DOHH2 (cell line): ENCODE results near the gene APOBEC2.

Experiments used
- H3F3A ChIP-seq: fragments of 200-600 bp; sonication (generic), shearing (Covaris generic); 2 replicates; pipeline ENCODE4 v1.6.0; 2016; ENCODE audit warnings: antibody characterized with exemption, mild to moderate bottlenecking; ENCODE audit not compliant: control insufficient read depth, insufficient read depth
- H3K27ac ChIP-seq: fragments of 200-600 bp; sonication (generic); 2 replicates; pipeline ENCODE4 v1.5.1; 2014; ENCODE audit warnings: low read depth, mild to moderate bottlenecking, low read length, moderate library complexity
- H3K27me3 ChIP-seq: fragments of 200-600 bp; sonication (generic); 2 replicates; pipeline ENCODE4 v1.6.1; 2014; ENCODE audit warnings: mild to moderate bottlenecking, low read length, mixed read lengths; ENCODE audit not compliant: control insufficient read depth
- H3K36me3 ChIP-seq: fragments of 200-600 bp; sonication (generic); 2 replicates; pipeline ENCODE4 v1.6.1; 2014; ENCODE audit warnings: mild to moderate bottlenecking, low read length, moderate library complexity, mixed read lengths; ENCODE audit not compliant: control insufficient read depth
- H3K4me1 ChIP-seq: fragments of 200-600 bp; sonication (generic); 2 replicates; pipeline ENCODE4 v1.6.1; 2014; ENCODE audit warnings: mild to moderate bottlenecking, low read length, mixed read lengths; ENCODE audit not compliant: control insufficient read depth
- H3K4me2 ChIP-seq: fragments of 200-600 bp; sonication (generic); 2 replicates; pipeline ENCODE4 v1.6.0; 2014; ENCODE audit warnings: mild to moderate bottlenecking, low read length, moderate library complexity
- H3K4me3 ChIP-seq: fragments of 200-600 bp; sonication (generic); 2 replicates; pipeline ENCODE4 v1.5.1; 2014; ENCODE audit warnings: mild to moderate bottlenecking, low read length, mixed read lengths
- H3K79me2 ChIP-seq: fragments of 200-600 bp; sonication (generic); 2 replicates; pipeline ENCODE4 v1.6.1; 2014; ENCODE audit warnings: mild to moderate bottlenecking, low read length, mixed read lengths; ENCODE audit not compliant: control insufficient read depth
- H3K9me2 ChIP-seq: fragments of 200-600 bp; sonication (generic); replicated peaks from 2 replicates; pipeline ENCODE4 v1.6.1; 2014; ENCODE audit warnings: mild to moderate bottlenecking, low read length, mixed read lengths; ENCODE audit not compliant: control insufficient read depth
- H3K9me3 ChIP-seq: fragments of 200-600 bp; sonication (generic); 2 replicates; pipeline ENCODE4 v1.6.1; 2014; ENCODE audit warnings: antibody characterized with exemption, low read length, mixed read lengths; ENCODE audit not compliant: control insufficient read depth, insufficient read depth
- H4K20me1 ChIP-seq: fragments of 200-600 bp; sonication (generic); 2 replicates; pipeline ENCODE4 v1.6.0; 2014; ENCODE audit warnings: low read depth, mild to moderate bottlenecking, antibody characterized with exemption, low read length, moderate library complexity; ENCODE audit not compliant: control insufficient read depth, insufficient read depth
- EZH2phosphoT487 ChIP-seq: fragments of 200-600 bp; sonication (generic); IDR thresholded peaks from 2 replicates; pipeline ENCODE4 v1.6.1; 2017; ENCODE audit warnings: borderline replicate concordance, mild to moderate bottlenecking, antibody characterized with exemption, low read length, moderate library complexity, mixed read lengths
- TF ChIP-seq, protein P1 (sequence below): fragments of 200-600 bp; sonication (generic); IDR thresholded peaks from one replicate; pipeline ENCODE4 v1.5.1; 2014; ENCODE audit warnings: antibody characterized with exemption, mild to moderate bottlenecking, low read depth, low read length; ENCODE audit not compliant: poor library complexity, severe bottlenecking

APOBEC2 gene

DNA sequence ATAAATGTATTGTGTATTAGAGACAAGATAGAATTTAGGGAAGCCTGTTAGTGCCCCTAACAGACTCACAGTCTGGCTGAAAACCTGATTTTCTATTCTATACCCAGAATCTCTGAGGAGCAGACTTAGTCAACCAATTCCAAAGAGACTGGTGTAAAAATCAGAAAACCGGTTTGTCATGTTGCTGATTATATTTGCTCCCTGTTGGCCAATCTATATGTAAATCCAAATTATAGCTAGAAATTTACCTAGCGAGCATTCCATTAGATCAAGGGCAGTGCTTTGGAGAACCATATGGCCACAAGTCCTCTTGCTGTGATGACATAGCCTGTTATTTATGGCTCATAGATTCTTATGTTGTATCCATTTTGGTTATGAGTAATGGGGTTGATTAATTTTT lies 24.5 kb downstream of the APOBEC2 start:
- Histone ChIP-seq H3K4me2 (no peak overlapping the region), H3K9me3 (no peaks in the 10 kb centered on the region), H3K36me3 (peaks cover 83% of the 10 kb centered on the region), H3K79me2 (peaks cover 93% of the 10 kb centered on the region), H3K27me3 (no peaks in the 10 kb centered on the region), H4K20me1 (peaks cover 8% of the 10 kb centered on the region), H3K27ac (no peak overlapping the region), H3K4me3 (no peak overlapping the region), H3K9me2 (no peaks in the 10 kb centered on the region), H3K4me1 (peaks cover 63% of the 10 kb centered on the region), H3F3A (peaks cover 9% of the 10 kb centered on the region)
- TF ChIP-seq, protein P1, sequence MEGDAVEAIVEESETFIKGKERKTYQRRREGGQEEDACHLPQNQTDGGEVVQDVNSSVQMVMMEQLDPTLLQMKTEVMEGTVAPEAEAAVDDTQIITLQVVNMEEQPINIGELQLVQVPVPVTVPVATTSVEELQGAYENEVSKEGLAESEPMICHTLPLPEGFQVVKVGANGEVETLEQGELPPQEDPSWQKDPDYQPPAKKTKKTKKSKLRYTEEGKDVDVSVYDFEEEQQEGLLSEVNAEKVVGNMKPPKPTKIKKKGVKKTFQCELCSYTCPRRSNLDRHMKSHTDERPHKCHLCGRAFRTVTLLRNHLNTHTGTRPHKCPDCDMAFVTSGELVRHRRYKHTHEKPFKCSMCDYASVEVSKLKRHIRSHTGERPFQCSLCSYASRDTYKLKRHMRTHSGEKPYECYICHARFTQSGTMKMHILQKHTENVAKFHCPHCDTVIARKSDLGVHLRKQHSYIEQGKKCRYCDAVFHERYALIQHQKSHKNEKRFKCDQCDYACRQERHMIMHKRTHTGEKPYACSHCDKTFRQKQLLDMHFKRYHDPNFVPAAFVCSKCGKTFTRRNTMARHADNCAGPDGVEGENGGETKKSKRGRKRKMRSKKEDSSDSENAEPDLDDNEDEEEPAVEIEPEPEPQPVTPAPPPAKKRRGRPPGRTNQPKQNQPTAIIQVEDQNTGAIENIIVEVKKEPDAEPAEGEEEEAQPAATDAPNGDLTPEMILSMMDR, result no peak
- no peak for TF ChIP-seq EZH2phosphoT487

DNA sequence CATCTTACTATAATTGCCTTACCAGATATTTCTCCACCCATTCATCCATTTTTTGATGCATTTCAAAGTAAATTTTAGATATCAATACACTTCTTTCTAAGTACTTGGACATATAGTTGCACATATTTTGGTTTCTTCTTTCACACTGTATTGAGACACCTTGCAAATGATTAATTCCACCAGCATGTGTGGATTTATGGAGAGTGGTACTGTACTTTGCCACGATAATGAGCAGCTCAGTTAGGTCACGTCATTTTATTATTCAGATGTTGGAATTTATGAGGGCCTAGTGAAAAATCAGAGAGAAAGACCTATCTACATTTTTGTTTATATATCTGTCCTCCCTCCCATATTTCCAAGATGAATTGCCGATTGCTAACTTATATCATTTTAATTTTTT lies 25.1 kb downstream of the APOBEC2 start:
- TF ChIP-seq, protein P1, result no peak
- no peak for TF ChIP-seq EZH2phosphoT487
- Histone ChIP-seq H3K27ac (no peak overlapping the region), H3K4me2 (no peak overlapping the region), H3K9me2 (no peaks in the 10 kb centered on the region), H4K20me1 (peaks cover 8% of the 10 kb centered on the region), H3K27me3 (no peaks in the 10 kb centered on the region), H3F3A (peaks cover 9% of the 10 kb centered on the region), H3K79me2 (peaks cover 98% of the 10 kb centered on the region), H3K9me3 (no peaks in the 10 kb centered on the region), H3K4me1 (peaks cover 63% of the 10 kb centered on the region), H3K4me3 (no peak overlapping the region), H3K36me3 (peaks cover 89% of the 10 kb centered on the region)

DNA sequence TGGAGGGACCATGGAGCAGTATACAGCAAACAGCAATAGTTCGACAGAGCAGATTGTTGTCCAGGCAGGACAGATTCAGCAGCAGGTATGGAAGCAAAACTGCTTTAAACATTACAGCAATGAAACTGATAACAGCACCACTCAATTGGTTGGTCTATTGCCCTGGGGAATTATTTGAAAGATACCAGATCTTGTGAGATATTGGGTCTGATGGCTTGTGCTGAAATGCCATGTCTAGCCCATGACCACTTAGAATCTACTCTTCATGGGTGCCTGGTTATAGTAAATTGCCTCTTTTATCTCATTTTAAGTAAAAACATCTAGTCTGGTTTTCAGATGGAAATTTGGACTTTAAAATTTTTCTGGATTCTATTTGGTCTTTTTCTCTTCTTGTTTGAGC lies 26.1 kb downstream of the APOBEC2 start:
- H3K4me1 ChIP-seq, result peaks cover 61% of the 10 kb centered on the region
- H4K20me1 ChIP-seq, result peaks cover 6% of the 10 kb centered on the region
- H3K27ac ChIP-seq, result no peak overlapping the region
- H3K79me2 ChIP-seq, result peaks cover 98% of the 10 kb centered on the region
- TF ChIP-seq EZH2phosphoT487, result no peak
- TF ChIP-seq, protein P1, result no peak
- H3K9me2 ChIP-seq, result no peaks in the 10 kb centered on the region
- no peaks in the 10 kb centered on the region for H3K9me3 ChIP-seq
- no peak overlapping the region for H3K4me2 ChIP-seq
- no peak overlapping the region for H3K4me3 ChIP-seq
- no peaks in the 10 kb centered on the region for H3K27me3 ChIP-seq
- H3F3A ChIP-seq, result peaks cover 6% of the 10 kb centered on the region
- H3K36me3 ChIP-seq, result peaks cover 90% of the 10 kb centered on the region

DNA sequence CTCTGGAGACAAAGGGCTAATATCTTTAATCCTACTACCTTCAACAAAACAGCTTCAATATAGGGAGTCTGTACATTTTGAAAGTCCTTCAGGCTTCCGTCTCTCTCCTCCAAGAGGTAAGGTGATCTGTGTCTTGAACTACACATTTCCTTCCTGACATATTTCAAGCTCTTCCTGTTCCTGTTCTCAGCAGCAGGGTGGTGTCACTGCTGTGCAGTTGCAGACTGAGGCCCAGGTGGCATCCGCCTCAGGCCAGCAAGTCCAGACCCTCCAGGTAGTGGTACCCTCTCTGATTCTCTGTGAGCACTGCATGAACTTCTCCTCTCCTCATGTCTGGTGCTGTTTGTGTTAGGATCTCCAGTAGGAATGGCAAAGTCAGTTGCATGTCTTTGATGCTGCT lies 27.6 kb downstream of the APOBEC2 start:
- peaks cover 4% of the 10 kb centered on the region; the same call in 1 of the 2 replicates for H3F3A ChIP-seq
- H3K27ac ChIP-seq, result peak overlapping the region; percentile 57
- no peaks in the 10 kb centered on the region for H3K27me3 ChIP-seq
- H4K20me1 ChIP-seq, result peaks cover 3% of the 10 kb centered on the region; the same call in 1 of the 2 replicates
- H3K36me3 ChIP-seq, result peaks cover 93% of the 10 kb centered on the region
- H3K79me2 ChIP-seq, result peaks cover 83% of the 10 kb centered on the region
- peak overlapping the region; percentile 39 for H3K4me2 ChIP-seq
- H3K4me1 ChIP-seq, result peaks cover 45% of the 10 kb centered on the region
- H3K4me3 ChIP-seq, result peak overlapping the region; percentile 11; the same call in 1 of the 2 replicates
- TF ChIP-seq, protein P1, result no peak
- TF ChIP-seq EZH2phosphoT487, result no peak
- no peaks in the 10 kb centered on the region for H3K9me2 ChIP-seq
- H3K9me3 ChIP-seq, result no peaks in the 10 kb centered on the region
